ENCODE measurements around the gene TOMM20.

DNA sequence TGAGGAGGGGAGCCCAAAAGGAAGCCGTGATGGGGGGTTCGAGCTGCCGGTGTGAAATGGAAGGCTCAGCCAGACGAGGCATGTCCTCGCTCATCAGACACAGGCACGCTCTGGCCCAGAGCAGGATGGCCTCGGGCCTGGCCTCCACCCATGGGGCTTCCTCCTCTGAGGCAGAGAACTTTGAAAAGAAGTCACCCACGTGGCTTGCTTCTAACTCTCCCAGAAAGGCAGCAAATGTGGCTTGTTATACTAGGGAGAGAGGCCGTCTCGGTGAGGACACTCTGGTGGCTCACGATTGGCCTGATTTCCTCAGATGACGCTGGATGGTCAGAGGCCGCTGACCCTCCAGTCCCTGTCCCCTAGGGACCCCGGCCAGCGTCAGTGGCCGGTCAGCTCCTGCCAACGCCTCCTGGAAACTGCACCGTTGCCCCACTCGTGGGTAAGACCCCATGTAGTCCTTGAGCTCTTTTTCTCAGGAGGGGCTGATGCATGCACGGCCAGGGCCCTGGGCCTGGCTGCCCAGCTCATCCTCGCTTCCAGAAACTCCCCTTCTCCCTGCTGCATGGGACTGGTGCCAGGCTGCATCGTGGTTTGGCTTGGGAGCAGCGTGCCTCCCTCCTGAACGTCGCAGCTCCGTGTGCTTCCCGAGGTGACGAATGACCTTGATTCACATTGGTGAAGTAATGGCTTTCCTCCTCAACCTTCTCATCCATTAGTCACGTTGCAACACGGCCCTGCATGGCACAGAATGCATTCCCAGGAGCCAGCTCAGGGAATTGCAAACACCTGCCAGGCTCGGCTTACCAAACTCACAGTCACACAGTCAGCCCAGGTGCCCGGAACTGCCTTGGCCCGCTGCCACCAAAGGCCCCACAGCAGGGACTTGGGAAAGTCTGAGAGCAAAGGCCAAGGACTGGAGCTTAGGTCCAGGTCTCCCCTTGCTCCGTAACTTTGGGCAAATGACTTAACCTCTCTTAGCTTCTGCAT, 58.8 kb downstream of the TOMM20 start:
- TF ChIP-seq, protein P1, sequence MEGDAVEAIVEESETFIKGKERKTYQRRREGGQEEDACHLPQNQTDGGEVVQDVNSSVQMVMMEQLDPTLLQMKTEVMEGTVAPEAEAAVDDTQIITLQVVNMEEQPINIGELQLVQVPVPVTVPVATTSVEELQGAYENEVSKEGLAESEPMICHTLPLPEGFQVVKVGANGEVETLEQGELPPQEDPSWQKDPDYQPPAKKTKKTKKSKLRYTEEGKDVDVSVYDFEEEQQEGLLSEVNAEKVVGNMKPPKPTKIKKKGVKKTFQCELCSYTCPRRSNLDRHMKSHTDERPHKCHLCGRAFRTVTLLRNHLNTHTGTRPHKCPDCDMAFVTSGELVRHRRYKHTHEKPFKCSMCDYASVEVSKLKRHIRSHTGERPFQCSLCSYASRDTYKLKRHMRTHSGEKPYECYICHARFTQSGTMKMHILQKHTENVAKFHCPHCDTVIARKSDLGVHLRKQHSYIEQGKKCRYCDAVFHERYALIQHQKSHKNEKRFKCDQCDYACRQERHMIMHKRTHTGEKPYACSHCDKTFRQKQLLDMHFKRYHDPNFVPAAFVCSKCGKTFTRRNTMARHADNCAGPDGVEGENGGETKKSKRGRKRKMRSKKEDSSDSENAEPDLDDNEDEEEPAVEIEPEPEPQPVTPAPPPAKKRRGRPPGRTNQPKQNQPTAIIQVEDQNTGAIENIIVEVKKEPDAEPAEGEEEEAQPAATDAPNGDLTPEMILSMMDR (IDR thresholded peaks at IDR 0.05; ENCODE audit: low read depth, low read length) = no peak
- TF ChIP-seq EZH2phosphoT487 (IDR thresholded peaks at IDR 0.05; ENCODE audit: low read depth) = no peak

Data from OCI-LY3 (cell line).